Ishikawa (cell line): Measurements from ENCODE around the gene PDE4B.

Experiments used
- CEBPB ChIP-seq: IDR thresholded peaks from 2 replicates; pipeline ENCODE4 v1.6.1; 2012
- CREB1 ChIP-seq: IDR thresholded peaks from 2 replicates; pipeline ENCODE4 v1.6.1; 2012; ENCODE audit warnings: low read depth
- EGR1 ChIP-seq: IDR thresholded peaks from 2 replicates; pipeline ENCODE4 v1.6.1; 2012
- EP300 ChIP-seq: IDR thresholded peaks from 2 replicates; pipeline ENCODE4 v1.6.1; 2012; ENCODE audit warnings: borderline replicate concordance
- FOXM1 ChIP-seq: IDR thresholded peaks from 2 replicates; pipeline ENCODE4 v1.6.1; 2012; ENCODE audit warnings: low read depth, borderline replicate concordance
- MAX ChIP-seq: IDR thresholded peaks from 2 replicates; pipeline ENCODE4 v1.6.1; 2012
- NFIC ChIP-seq: IDR thresholded peaks from 2 replicates; pipeline ENCODE4 v1.6.1; 2012
- RAD21 ChIP-seq: IDR thresholded peaks from 2 replicates; pipeline ENCODE4 v1.6.1; 2012; ENCODE audit warnings: low read depth
- REST ChIP-seq: IDR thresholded peaks from 2 replicates; pipeline ENCODE4 v1.6.1; 2012; ENCODE audit warnings: low read depth, mild to moderate bottlenecking
- TAF1 ChIP-seq: IDR thresholded peaks from 2 replicates; pipeline ENCODE4 v1.6.1; 2012; ENCODE audit warnings: low read depth, mild to moderate bottlenecking
- TCF12 ChIP-seq: IDR thresholded peaks from 2 replicates; pipeline ENCODE4 v1.6.1; 2012; ENCODE audit warnings: low read depth
- TEAD4 ChIP-seq: IDR thresholded peaks from 2 replicates; pipeline ENCODE4 v1.6.1; 2012
- USF1 ChIP-seq: IDR thresholded peaks from 2 replicates; pipeline ENCODE4 v1.6.1; 2012
- YY1 ChIP-seq: IDR thresholded peaks from 2 replicates; pipeline ENCODE4 v1.6.1; 2012; ENCODE audit warnings: low read depth
- ZBTB7A ChIP-seq: IDR thresholded peaks from 2 replicates; pipeline ENCODE4 v1.6.1; 2012; ENCODE audit warnings: low read depth

Gene PDE4B

GRCh38 chr1:66069976-66070876, 277.5 kb downstream of the PDE4B start:
- TF ChIP-seq TAF1 (no peak), ZBTB7A (no peak), EGR1 (no peak), EP300 (no peak), MAX (no peak), FOXM1 (no peak), CREB1 (no peak), CEBPB (no peak), YY1 (no peak), REST (no peak), TCF12 (no peak), NFIC (no peak), RAD21 (no peak), USF1 (no peak), TEAD4 (no peak)

- no peak for TF ChIP-seq ZBTB7A
- no peak for TF ChIP-seq CEBPB
- TF ChIP-seq USF1 = no peak
- TF ChIP-seq MAX = no peak
- no peak for TF ChIP-seq YY1
- TF ChIP-seq TCF12 = no peak
- TF ChIP-seq NFIC = no peak
- TF ChIP-seq FOXM1 = no peak
- no peak for TF ChIP-seq REST
- TF ChIP-seq RAD21 = no peak
- no peak for TF ChIP-seq EP300
- TF ChIP-seq EGR1 = no peak
- no peak for TF ChIP-seq TEAD4
- TF ChIP-seq TAF1 = no peak
- no peak for TF ChIP-seq CREB1
These were observed 280.7 kb downstream of the PDE4B start for GRCh38 chr1:66073388-66073787.

GRCh38 chr1:66074147-66074546, 281.5 kb downstream of the PDE4B start:
- no peak for TF ChIP-seq ZBTB7A
- TF ChIP-seq TAF1 = no peak
- no peak for TF ChIP-seq USF1
- no peak for TF ChIP-seq CEBPB
- no peak for TF ChIP-seq RAD21
- TF ChIP-seq NFIC = no peak
- no peak for TF ChIP-seq MAX
- TF ChIP-seq EGR1 = no peak
- no peak for TF ChIP-seq FOXM1

GRCh38 chr1:66078412-66078811, 285.7 kb downstream of the PDE4B start:
- no peak for TF ChIP-seq TAF1
- no peak for TF ChIP-seq FOXM1
- TF ChIP-seq MAX = no peak
- TF ChIP-seq CEBPB = no peak
- no peak for TF ChIP-seq TCF12
- TF ChIP-seq YY1 = no peak
- no peak for TF ChIP-seq EGR1
- TF ChIP-seq RAD21 = no peak
- no peak for TF ChIP-seq CREB1
- TF ChIP-seq ZBTB7A = no peak
- TF ChIP-seq NFIC = no peak
- TF ChIP-seq USF1 = no peak
- no peak for TF ChIP-seq TEAD4
- no peak for TF ChIP-seq REST
